ENCODE results near the gene ZNF639. TPM values are rescaled to one million over a fixed set of nuclear protein-coding genes. Genes with fewer than 3 reads are reported as not detected.

The ZNF639 gene
- total and polyA plus RNA-seq, 9 of the 15 experiments (the other 6 are each of a cell fraction or from before 2014, with no cell fraction given) = 17.6 to 88.1 (median 53.7) TPM

DNA sequence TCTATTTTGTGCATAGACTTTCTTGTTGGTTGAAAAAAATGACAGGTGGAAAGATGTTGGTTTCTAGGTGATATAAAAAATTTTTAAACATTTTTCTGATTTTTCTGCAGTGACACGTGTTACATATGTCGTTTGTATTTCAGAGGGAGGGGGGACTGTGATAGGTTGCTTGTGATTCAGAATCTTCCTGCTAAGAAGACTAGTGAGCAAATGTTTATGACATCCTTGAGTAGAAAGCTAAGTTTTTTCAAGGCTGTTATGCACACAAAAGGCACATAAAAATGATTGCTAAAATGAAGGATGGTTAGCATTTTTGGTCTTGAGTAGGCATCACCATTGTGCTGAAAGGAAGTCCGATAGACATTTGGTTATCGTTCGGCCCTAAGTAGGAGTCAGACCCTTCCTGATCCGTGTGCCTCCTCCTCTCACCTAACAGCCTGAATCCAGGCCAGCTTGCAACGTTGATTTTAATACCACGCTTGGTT is 1.5 kb downstream of the ZNF639 start (continued):
- 0 out of 2 replicates have a peak, but pooled peaks have one; percentile 18 for TF ChIP-seq SPI1 (IDR thresholded peaks at IDR 0.05; ENCODE audit: borderline replicate concordance, low read depth, low read length)
- TF ChIP-seq, protein P1, sequence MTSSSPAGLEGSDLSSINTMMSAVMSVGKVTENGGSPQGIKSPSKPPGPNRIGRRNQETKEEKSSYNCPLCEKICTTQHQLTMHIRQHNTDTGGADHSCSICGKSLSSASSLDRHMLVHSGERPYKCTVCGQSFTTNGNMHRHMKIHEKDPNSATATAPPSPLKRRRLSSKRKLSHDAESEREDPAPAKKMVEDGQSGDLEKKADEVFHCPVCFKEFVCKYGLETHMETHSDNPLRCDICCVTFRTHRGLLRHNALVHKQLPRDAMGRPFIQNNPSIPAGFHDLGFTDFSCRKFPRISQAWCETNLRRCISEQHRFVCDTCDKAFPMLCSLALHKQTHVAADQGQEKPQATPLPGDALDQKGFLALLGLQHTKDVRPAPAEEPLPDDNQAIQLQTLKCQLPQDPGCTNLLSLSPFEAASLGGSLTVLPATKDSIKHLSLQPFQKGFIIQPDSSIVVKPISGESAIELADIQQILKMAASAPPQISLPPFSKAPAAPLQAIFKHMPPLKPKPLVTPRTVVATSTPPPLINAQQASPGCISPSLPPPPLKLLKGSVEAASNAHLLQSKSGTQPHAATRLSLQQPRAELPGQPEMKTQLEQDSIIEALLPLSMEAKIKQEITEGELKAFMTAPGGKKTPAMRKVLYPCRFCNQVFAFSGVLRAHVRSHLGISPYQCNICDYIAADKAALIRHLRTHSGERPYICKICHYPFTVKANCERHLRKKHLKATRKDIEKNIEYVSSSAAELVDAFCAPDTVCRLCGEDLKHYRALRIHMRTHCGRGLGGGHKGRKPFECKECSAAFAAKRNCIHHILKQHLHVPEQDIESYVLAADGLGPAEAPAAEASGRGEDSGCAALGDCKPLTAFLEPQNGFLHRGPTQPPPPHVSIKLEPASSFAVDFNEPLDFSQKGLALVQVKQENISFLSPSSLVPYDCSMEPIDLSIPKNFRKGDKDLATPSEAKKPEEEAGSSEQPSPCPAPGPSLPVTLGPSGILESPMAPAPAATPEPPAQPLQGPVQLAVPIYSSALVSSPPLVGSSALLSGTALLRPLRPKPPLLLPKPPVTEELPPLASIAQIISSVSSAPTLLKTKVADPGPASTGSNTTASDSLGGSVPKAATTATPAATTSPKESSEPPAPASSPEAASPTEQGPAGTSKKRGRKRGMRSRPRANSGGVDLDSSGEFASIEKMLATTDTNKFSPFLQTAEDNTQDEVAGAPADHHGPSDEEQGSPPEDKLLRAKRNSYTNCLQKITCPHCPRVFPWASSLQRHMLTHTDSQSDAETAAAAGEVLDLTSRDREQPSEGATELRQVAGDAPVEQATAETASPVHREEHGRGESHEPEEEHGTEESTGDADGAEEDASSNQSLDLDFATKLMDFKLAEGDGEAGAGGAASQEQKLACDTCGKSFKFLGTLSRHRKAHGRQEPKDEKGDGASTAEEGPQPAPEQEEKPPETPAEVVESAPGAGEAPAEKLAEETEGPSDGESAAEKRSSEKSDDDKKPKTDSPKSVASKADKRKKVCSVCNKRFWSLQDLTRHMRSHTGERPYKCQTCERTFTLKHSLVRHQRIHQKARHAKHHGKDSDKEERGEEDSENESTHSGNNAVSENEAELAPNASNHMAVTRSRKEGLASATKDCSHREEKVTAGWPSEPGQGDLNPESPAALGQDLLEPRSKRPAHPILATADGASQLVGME (CRISPR knock-in tag; IDR thresholded peaks at IDR 0.05) = no peak
- TF ChIP-seq, protein P2, sequence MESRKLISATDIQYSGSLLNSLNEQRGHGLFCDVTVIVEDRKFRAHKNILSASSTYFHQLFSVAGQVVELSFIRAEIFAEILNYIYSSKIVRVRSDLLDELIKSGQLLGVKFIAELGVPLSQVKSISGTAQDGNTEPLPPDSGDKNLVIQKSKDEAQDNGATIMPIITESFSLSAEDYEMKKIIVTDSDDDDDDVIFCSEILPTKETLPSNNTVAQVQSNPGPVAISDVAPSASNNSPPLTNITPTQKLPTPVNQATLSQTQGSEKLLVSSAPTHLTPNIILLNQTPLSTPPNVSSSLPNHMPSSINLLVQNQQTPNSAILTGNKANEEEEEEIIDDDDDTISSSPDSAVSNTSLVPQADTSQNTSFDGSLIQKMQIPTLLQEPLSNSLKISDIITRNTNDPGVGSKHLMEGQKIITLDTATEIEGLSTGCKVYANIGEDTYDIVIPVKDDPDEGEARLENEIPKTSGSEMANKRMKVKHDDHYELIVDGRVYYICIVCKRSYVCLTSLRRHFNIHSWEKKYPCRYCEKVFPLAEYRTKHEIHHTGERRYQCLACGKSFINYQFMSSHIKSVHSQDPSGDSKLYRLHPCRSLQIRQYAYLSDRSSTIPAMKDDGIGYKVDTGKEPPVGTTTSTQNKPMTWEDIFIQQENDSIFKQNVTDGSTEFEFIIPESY (CRISPR knock-in tag; IDR thresholded peaks at IDR 0.05) = no peak
- TF ChIP-seq ZNF778 (CRISPR knock-in tag; IDR thresholded peaks at IDR 0.05) = no peak
- TF ChIP-seq KDM4B (IDR thresholded peaks at IDR 0.05; ENCODE audit: borderline replicate concordance in 2 of 2, low read depth in 1 of 2) = no peak
- TF ChIP-seq CBX3 (IDR thresholded peaks at IDR 0.05; ENCODE audit: borderline replicate concordance in 1 of 2, low read length in 2 of 2) = no peak
- TF ChIP-seq RBBP5 (IDR thresholded peaks at IDR 0.05; ENCODE audit: borderline replicate concordance, insufficient read depth, low read length, poor library complexity, severe bottlenecking) = no peak
- no peak for TF ChIP-seq ZNF324 (CRISPR knock-in tag; IDR thresholded peaks at IDR 0.05)
- TF ChIP-seq, protein P3, sequence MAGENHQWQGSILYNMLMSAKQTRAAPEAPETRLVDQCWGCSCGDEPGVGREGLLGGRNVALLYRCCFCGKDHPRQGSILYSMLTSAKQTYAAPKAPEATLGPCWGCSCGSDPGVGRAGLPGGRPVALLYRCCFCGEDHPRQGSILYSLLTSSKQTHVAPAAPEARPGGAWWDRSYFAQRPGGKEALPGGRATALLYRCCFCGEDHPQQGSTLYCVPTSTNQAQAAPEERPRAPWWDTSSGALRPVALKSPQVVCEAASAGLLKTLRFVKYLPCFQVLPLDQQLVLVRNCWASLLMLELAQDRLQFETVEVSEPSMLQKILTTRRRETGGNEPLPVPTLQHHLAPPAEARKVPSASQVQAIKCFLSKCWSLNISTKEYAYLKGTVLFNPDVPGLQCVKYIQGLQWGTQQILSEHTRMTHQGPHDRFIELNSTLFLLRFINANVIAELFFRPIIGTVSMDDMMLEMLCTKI (IDR thresholded peaks at IDR 0.05; ENCODE audit: partially characterized antibody) = no peak
- no peak for TF ChIP-seq TAF9B (IDR thresholded peaks at IDR 0.05; ENCODE audit: partially characterized antibody)
- TF ChIP-seq, protein P4, sequence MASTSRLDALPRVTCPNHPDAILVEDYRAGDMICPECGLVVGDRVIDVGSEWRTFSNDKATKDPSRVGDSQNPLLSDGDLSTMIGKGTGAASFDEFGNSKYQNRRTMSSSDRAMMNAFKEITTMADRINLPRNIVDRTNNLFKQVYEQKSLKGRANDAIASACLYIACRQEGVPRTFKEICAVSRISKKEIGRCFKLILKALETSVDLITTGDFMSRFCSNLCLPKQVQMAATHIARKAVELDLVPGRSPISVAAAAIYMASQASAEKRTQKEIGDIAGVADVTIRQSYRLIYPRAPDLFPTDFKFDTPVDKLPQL (IDR thresholded peaks at IDR 0.05; ENCODE audit: extremely low read depth, insufficient read length) = no peak
- TF ChIP-seq, protein P5, sequence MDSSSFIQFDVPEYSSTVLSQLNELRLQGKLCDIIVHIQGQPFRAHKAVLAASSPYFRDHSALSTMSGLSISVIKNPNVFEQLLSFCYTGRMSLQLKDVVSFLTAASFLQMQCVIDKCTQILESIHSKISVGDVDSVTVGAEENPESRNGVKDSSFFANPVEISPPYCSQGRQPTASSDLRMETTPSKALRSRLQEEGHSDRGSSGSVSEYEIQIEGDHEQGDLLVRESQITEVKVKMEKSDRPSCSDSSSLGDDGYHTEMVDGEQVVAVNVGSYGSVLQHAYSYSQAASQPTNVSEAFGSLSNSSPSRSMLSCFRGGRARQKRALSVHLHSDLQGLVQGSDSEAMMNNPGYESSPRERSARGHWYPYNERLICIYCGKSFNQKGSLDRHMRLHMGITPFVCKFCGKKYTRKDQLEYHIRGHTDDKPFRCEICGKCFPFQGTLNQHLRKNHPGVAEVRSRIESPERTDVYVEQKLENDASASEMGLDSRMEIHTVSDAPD (CRISPR knock-in tag; IDR thresholded peaks at IDR 0.05) = no peak
- TF ChIP-seq MEIS2 (IDR thresholded peaks at IDR 0.05; ENCODE audit: partially characterized antibody) = no peak
- TF ChIP-seq ZNF121 (CRISPR knock-in tag; conservative IDR thresholded peaks at IDR 0.05) = no peak

Measured in K562 (cell line).